ENCODE results near the gene LRP5.

LRP5 gene

DNA sequence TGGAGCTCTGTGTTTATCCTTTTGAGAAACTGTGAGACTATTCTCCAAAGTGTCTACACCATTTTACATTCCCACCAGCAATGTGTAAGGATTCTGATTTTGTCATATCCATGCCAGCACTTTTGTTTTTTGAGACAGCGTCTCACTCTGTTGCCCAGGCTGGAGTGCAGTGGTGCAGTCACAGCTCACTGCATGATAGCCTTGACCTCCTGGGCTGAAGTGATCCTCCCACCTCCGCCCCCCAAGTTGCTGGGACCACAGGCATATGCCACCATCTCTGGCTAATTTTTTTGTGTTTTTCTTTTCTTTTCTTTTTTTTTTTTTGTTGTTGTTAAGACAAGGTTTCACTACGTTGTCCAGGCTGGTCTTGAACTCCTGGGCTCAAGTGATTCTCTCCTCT is 183.5 kb downstream of the LRP5 start:
- no peak for DNase-seq (ENCODE audit: low read depth)
- no peak for TF ChIP-seq CTCF (IDR thresholded peaks at IDR 0.05; ENCODE audit: insufficient read depth, low read depth, low read length, missing control alignments)
- no peak overlapping the region for H3K4me3 ChIP-seq (ENCODE audit: low read depth, low read length)

- TF ChIP-seq CTCF (IDR thresholded peaks at IDR 0.05; ENCODE audit: insufficient read depth, low read depth, low read length, missing control alignments): no peak
- H3K4me3 ChIP-seq (ENCODE audit: low read depth, low read length): no peak overlapping the region
- DNase-seq (ENCODE audit: low read depth): no peak
Measured at GRCh38 chr11:68497761-68498160, 185.4 kb downstream of the LRP5 start.

DNA sequence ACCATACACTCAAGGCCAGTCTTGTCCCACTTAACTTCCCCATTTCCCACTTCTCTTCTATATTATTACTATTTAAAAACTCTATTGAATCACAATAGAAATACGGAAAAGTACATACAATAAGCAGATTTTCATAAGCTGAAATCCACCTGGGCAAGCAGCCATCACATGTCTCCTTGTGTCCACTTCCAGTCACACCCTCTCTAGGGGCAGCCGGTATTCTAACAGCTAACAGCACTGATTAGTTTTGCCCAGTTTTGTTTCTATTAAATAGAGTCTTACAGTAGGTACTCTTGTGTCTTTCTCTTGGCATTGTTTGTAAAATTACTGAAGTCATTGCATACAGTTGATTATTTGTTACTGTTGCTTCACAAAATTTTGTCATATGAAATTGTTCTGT is 185.9 kb downstream of the LRP5 start:
- no peak for DNase-seq (ENCODE audit: low read depth)
- no peak overlapping the region for H3K4me3 ChIP-seq (ENCODE audit: low read depth, low read length)
- TF ChIP-seq CTCF (IDR thresholded peaks at IDR 0.05; ENCODE audit: insufficient read depth, low read depth, low read length, missing control alignments): no peak
